ENCODE results near the gene NRCAM.

GRCh38 chr7:108128514-108128913 lies 327.7 kb downstream of the NRCAM start:
- TF ChIP-seq BRCA1 (CRISPR knock-in tag; IDR thresholded peaks at IDR 0.05) = no peak
- TF ChIP-seq, protein P1, sequence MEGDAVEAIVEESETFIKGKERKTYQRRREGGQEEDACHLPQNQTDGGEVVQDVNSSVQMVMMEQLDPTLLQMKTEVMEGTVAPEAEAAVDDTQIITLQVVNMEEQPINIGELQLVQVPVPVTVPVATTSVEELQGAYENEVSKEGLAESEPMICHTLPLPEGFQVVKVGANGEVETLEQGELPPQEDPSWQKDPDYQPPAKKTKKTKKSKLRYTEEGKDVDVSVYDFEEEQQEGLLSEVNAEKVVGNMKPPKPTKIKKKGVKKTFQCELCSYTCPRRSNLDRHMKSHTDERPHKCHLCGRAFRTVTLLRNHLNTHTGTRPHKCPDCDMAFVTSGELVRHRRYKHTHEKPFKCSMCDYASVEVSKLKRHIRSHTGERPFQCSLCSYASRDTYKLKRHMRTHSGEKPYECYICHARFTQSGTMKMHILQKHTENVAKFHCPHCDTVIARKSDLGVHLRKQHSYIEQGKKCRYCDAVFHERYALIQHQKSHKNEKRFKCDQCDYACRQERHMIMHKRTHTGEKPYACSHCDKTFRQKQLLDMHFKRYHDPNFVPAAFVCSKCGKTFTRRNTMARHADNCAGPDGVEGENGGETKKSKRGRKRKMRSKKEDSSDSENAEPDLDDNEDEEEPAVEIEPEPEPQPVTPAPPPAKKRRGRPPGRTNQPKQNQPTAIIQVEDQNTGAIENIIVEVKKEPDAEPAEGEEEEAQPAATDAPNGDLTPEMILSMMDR (CRISPR knock-in tag; IDR thresholded peaks at IDR 0.05) = no peak
- TF ChIP-seq ESRRA (CRISPR knock-in tag; IDR thresholded peaks at IDR 0.05; ENCODE audit: low read depth) = no peak
- TF ChIP-seq SNRNP70 (IDR thresholded peaks at IDR 0.05; ENCODE audit: low read depth, low read length) = no peak
- no peak for TF ChIP-seq ZNF510 (CRISPR knock-in tag; IDR thresholded peaks at IDR 0.05; ENCODE audit: low read depth)
- TF ChIP-seq, protein P2, sequence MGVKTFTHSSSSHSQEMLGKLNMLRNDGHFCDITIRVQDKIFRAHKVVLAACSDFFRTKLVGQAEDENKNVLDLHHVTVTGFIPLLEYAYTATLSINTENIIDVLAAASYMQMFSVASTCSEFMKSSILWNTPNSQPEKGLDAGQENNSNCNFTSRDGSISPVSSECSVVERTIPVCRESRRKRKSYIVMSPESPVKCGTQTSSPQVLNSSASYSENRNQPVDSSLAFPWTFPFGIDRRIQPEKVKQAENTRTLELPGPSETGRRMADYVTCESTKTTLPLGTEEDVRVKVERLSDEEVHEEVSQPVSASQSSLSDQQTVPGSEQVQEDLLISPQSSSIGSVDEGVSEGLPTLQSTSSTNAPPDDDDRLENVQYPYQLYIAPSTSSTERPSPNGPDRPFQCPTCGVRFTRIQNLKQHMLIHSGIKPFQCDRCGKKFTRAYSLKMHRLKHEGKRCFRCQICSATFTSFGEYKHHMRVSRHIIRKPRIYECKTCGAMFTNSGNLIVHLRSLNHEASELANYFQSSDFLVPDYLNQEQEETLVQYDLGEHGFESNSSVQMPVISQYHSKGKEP (CRISPR knock-in tag; IDR thresholded peaks at IDR 0.05) = no peak
- TF ChIP-seq ZNF180 (CRISPR knock-in tag; IDR thresholded peaks at IDR 0.05; ENCODE audit: borderline replicate concordance, low read depth) = no peak
- no peak for TF ChIP-seq ZNF343 (CRISPR knock-in tag; IDR thresholded peaks at IDR 0.05)
- TF ChIP-seq MTF1 (CRISPR knock-in tag; IDR thresholded peaks at IDR 0.05) = no peak
- no peak for TF ChIP-seq CHD2 (IDR thresholded peaks at IDR 0.05; ENCODE audit: low read depth, low read length)
- TF ChIP-seq ZNF549 (CRISPR knock-in tag; IDR thresholded peaks at IDR 0.05) = no peak
- no peak for TF ChIP-seq EZH2 (conservative IDR thresholded peaks at IDR 0.05; ENCODE audit: low read depth, low read length)

Data from HepG2 (cell line).